Right renal pelvis (tissue), 4 donors: ENCODE results near the gene TP53BP2. TPM values are rescaled to one million over a fixed set of nuclear protein-coding genes. Genes with fewer than 3 reads are reported as not detected.

Experiments
- DNase-seq, 4 donors: peaks; one replicate each; pipeline ENCODE4 v3.0.0-alpha.2; 2013; ENCODE audit warnings: low read depth in 4 of 4, low spot score in 3 of 4, missing footprints in 1 of 4
- polyA plus RNA-seq, 4 donors: library from polyadenylated mRNA; unstranded; fragments of 120-200 nt; gene quantifications; one replicate each; pipeline ENCODE4 v1.2.1, GENCODE V29; 2013; ENCODE audit not compliant: insufficient read length in 4 of 4

The TP53BP2 gene
- polyA plus RNA-seq, 4 donors, result 43.5 to 56.3 (median 52.3) TPM

- DNase-seq, result no peak
These were observed 115.1 kb downstream of the TP53BP2 start for GRCh38 chr1:223730479-223731132.

GRCh38 chr1:223729906-223730305 is 115.8 kb downstream of the TP53BP2 start:
- no peak for DNase-seq

Other genes with a start within 250 kb of the TP53BP2 start
- 1 to 10 TPM; 1.3 to 1.7 (median 1.5) TPM for gene CAPN8, start 180.2 kb downstream of the TP53BP2 start, polyA plus RNA-seq
- gene CAPN2, start 133.4 kb downstream of the TP53BP2 start, polyA plus RNA-seq, result 100 to 1,000 TPM; 176 to 204 (median 187) TPM